GM21786 (cell line): ENCODE measurements around the gene THAP4.

Experiments used
- ATAC-seq: cut with Tn5 transposase; IDR thresholded peaks from one replicate; pipeline ENCODE4 v1.9.1; 2021; ENCODE audit not compliant: unreplicated experiment

THAP4 gene

GRCh38 chr2:241551998-241552737 lies 84.8 kb downstream of the THAP4 start:
- ATAC-seq = no peak

- ATAC-seq = no peak
Measured at GRCh38 chr2:241551599-241551997, 85.4 kb downstream of the THAP4 start.

DNA sequence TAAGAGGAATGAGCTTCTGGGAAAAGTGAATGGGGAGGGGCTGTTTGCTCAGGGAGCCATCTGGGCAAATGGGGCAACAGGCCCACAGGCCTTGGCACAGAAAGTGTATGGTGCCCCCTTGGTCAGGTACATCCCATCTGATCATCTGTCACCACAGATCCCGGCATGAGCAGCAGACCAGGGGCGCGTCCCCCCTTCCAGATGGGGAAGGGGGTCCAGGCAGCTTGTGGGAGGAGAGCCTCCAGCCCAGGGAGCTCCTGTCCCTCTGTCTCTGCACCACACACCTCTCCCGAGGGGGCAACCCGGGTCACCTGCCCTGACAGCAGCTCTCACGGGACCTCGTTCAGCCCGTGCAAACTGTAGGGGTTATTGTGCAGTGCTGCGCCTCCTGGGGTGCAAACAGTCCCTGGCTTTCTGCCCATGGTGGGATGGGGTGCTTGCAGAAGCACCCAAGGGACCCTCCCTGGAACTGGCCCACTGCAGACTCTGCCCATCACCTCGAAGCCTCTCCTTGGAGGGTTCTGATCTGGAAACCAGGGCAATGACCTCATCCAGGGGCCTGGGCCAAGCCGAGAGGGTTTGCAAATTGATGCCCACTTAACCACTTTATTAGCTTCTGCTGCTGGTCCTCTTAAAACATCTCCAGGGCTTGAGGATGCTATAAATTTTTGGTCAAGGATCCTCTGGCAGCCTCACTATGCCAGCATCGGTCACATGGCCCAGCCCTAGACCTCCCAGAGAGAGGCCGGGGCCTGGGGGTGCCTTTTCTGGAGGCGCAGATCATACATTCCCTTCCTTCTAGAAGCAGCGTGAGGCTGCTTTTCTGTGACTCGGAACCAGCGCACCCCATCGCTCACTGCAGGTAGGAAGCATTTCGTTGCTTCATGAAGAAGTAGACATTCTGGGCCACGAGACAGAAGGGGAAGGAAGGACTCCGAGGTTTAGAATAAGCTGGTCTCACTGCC lies 86.1 kb downstream of the THAP4 start:
- ATAC-seq = no peak

DNA sequence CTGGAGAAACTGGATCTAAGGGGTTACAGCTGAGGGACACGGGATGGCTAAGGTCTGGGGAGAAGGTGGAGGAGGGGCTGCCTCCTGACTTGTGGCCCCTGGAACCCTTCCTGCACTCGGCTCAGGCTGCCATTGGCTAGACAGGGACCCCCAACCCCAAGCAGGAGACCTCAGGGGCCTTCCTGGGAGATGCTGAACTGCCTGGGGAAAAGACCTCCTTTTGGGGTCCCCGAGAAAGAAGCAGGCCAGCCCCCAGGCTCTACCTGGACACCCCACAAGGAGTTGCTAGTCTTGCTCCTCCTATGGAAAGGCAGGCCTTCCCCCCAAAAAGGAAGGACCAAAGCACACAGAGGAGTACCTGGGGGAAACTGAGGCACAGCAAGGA lies 88.5 kb downstream of the THAP4 start:
- no peak for ATAC-seq

DNA sequence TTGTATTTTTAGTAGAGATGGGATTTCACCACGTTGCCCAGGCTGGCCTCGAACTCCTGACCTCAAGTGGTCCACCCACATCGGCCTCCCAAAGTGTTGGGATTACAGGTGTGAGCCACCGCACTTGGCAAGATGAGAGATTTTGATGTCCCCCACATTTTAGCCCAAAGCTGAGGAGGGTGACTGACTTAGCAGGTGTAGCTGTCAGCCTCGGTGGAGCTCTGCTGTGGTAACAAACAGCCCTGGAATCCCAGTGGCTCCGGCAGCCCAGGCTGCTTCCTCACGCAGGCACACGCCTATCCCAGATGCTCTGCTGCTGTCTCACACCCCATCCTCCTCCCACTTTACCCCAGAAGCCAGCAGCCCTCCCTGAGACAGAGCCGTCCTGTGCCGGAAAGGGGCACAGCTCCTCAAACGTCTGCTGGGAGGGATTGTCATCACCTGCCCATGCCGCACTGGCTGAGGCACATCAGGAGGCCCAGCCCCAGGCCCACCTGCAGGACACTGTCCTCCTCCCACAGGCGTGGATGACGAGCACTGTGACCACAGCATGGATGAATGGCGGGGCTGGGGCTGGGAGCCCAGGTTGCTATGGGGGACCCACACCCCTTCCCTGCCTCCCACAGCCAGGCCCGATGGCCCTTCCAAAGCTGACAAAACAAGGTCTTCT lies 89.0 kb downstream of the THAP4 start:
- no peak for ATAC-seq

DNA sequence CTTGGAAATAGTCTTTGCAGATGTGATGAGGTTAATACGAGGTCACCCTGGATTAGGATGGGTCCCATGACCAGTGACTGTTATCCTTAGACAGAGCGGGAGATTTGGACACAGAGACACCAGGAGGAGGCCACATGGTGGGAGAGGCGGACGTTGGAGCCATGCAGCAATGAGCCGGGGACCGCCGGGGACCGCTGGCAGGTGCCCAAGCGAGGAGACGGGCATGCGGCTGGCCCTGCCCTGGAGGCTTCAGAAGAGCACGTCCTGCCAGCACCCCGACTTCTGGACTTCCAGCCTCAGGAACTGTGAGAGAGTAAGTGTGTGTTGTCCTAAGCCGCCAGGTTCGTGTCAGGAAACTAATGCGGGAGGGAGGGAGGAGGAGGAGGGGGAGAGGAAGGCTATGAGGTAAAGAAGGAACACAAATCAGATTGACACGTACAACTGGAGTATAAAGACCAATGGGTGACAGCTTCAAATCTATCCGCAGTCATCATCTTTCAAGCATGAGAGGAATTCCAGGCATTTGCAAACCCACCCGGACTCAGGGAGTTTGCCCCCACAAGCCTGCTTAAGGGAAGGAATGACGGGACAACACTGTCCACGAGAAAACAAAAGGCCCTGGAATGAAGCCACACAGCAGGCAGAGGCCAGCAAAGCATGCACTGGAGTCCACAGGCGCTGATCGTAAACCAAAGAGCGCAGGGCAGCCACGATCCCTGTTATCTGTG lies 90.0 kb downstream of the THAP4 start:
- ATAC-seq = no peak

DNA sequence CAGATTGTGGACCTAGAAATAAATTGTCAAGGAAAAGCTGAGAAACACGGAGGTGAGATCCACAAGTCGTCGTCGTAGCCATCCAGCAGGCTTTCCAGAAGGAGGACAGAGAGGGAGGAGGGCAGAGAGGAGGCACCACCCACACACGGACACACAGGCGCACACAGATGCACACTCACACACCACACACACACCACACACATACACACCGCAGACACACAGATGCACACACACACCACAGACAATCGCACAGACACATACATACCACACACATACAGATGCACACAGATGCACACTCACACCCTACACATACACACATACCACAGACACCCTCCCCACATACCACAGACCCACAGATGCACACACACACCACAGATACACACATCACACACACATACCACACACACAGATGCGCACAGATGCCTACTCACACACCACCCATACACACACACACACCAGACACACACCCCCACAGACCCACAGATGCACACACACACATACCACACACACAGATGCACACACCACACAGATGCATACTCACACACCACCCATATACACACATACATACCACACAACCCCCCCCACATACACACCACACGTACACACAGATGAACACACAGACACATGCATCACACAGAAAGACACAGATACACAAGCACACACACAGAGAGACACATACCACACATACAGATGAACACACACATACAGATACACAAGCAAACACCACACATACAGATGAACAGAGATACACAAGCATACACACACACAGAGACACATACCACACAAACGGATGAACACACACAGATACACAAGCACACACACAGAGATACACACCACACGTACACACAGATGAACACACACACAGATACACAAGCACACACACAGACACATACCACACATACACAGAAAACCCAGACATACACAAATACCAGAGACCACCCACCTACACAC lies 91.2 kb downstream of the THAP4 start:
- no peak for ATAC-seq

DNA sequence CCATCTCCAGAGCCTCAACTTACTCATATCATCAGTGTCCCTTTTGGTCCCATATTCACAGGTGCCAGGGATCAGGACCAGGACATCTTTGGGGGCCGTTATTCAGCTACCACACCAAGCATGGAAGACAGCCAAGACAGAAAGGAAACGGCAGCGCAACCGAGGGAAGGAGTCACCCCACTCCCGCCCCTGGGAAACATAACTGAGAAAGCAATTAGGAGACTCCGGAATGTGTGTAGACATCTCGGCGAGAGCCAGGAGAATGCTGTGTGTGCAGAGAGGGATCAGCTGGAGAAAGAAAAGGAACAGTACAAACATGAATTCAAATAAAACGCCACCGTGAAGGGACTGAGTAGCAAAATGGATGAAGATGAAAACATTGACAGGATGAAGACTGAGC lies 91.9 kb downstream of the THAP4 start:
- no peak for ATAC-seq

GRCh38 chr2:241542278-241542605 lies 94.7 kb downstream of the THAP4 start:
- no peak for ATAC-seq

DNA sequence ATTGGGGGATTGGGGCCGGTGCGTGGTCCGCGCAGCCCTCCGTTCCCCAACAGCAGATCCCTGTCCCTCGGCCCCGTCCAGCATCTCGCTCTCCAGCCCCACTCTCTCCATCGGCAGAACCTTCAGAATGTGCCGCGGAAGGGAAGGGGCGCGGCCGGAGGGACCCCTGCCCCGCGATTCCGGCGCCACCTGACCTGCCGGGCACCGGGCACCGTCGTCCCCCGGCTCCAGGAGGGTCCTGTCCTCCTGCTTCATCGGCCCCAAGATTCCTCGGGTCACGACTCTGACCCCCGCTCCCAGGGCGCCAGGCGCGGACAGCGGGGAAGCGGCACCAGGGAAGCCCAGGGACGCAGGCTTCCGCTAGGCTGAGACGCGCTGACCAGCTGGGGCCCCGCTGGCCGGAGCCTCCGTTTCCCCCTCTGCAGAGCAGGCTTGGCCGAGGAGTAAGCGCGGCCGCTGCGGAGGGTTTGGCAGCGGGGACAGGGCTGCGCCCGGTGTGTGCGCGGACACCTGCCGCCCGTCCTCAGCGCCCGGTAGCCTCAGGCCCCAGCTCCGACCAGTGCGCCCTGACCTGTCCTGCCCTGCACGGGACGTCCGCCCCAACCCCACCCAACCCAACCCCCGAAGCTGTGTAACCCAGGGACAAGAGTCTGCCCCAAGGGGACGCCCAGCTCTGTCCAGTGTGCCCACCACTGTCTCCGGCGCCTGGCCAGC lies 95.2 kb downstream of the THAP4 start:
- ATAC-seq = no peak

DNA sequence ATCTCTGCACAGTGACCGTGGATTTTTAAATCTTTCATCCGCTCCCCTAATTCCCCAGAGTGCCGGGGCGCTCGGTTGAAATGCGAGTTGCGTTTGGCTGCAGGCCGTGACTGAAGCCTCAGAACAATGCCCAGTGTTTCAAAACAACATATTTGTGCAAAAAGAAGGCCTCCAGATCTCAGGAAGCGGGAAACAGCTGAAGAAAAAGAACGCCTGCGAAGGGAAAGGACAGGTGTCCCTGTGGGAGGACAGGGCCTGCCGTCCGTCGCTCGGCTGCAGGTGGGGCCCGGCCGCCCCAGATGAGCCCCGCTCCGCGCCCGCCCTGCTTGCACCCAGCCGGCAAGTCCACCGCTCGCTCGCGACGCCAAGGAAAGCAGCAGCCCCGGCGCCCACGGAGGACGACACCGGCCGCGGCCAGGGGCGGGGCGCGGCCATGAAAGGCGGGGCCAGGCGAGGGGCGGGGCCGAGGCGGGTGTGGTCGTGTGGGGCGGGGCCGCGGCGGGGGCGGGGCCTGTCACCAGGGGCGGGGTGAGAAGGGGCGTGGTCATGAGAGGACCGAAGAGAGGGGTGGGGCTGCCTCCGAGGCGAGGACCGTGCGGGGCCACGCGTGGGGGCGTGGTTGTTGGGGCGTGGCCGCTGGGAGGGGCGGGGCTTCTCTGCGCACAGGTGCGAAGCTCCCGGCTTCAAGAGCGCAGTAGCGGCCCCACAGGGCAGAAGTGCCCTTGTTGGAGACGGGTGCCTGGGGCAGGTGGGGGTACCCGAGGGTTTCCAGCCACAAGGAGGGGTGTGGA lies 96.0 kb downstream of the THAP4 start:
- ATAC-seq = no peak

DNA sequence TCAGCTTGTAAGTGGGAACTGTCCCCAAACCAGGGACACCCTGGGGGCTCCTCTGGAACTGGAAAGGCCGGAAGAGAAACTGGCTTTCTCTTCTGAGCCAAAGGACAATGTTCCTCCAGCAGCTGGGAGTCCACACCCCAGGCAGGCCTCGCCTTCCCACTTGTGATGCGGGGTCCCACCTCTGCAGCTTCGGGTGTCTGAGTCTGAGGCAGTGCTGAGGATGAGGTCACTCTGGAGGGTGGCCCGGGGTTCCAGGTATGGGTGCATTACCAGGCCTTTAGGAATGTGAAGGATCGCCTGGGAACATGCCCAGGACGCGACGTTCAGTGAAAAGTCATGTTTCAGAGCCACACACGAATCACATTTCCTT lies 96.6 kb downstream of the THAP4 start:
- no peak for ATAC-seq

DNA sequence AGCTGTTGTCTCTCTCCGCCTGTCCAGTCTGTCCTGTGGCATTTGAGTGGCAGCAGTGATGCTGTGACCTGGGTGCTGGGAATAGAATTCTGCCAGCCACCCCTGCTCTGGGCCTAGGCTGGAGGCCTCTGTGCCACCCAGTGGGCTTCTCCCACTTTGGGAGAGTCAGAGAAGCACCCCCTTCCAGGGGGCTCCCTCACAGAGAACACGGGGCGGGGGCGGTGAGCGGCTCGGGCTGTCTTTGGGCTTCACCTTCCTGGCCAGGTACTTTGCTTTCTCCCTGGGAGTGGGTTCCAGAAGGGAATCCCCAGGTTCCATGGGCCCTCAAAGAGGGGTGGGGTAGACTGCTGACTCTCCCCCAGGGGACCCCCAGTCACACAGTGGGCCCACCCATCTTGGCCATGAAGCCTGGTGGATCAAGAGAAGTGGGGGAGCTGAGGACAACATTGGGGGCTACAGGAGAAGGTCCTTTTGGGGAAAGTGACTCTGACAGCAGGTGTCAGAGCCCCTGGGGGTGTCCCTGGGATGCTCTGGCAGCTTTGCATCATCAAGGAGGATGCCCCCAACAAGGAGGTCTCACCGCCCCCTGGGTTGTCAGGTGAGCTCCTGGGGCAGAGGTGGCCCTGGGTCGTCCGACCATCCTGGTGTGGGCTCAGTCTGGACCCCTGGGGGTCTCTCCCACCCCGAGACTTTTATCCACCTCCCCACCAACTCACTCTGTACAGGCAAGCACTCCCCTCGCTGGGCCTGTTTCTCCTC lies 97.2 kb downstream of the THAP4 start:
- ATAC-seq = no peak

DNA sequence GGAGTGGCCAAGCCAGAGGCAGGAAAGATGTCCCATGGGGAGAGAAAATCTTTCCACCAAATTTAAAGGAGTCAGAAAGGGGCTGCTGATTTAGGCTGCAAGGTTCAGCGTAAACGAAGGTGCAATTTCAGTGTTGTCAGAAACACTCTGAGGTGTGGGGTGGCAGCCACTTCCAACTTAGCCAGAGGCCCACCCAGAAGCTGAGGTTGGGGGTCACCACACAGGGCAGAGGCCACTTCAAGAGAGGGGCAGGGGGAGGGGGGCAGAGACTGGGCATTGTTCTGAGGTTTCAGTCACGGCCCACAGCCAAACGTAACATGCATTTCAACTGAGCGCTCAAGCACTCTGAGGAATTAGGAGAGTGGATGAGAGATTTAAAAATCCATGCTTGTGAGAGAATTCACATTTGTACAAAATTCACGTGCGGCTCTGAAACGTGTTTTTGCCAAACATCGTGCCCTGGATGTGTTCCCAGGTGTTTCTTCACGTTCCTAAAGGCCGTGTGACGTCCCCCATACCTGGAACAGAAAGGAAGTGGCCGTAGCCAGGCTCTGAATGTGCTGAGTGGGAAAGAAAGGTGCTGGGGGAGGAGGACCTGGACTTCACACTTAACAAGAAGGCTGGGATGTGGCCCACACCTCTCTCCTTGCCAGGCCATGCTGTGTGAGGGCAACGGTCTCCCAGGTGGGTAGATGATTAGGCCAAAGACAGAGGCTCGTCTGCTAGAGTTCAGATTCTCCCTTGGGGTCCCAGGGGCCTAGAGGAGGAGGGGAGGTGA lies 97.9 kb downstream of the THAP4 start:
- ATAC-seq = no peak

DNA sequence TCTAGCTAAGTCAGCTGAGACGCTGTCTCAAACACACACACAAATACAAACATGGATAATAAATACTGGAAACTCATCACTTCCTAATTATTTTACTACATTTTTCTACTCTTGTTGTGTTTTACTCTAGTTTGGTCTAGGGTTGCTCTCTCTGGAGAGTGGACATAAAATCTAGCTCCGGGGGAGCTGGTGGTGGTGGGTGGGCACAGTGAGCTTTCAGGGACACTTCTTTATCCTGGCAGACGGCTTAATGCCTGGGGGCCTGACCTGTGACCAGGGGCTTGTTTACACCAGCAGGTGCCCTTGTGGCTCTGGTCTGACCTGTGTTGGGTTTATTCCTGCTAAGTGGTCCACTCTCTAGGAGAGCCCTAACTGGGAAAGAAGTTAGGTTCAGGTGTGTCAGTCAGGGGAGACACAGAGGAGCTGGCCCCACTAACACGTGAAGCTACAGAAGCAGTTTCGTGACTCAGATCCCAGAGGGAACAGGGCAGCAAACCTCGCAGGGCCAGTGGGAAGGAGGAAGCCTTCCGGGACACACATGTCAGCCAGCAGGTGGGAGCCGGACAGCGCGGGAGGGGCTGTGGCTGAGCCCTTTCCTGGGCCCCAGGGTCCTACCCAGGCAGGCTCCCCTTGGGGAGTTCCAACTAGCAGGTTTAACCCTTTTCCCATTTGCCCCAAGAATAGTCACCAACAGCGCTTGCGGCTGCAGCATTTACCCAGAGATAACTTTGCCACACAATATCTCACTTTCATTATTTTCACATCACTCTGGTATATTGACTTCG lies 100.9 kb downstream of the THAP4 start:
- no peak for ATAC-seq

GRCh38 chr2:241534701-241535375 lies 102.1 kb downstream of the THAP4 start:
- ATAC-seq = no peak
